Fibroblast of the aortic adventitia (primary cell): ENCODE measurements around the gene CAPNS2. TPM values are rescaled to one million over a fixed set of nuclear protein-coding genes. Genes with fewer than 3 reads are reported as not detected.

Source experiments
- DNase-seq: peaks from one replicate; pipeline ENCODE4 v3.0.0-alpha.2; 2010; ENCODE audit warnings: low read depth
- H3K4me3 ChIP-seq: 2 replicates; pipeline ENCODE4 v1.5.1; 2011; ENCODE audit warnings: low read depth, mild to moderate bottlenecking, control low read depth, low read length, moderate library complexity
- total RNA-seq: library from RNA; depleted of rRNA; stranded (reverse); fragments of >200 nt; gene quantifications from 2 replicates; pipeline ENCODE4 v1.2.3, GENCODE V29; 2012; ENCODE audit warnings: low replicate concordance
- TF ChIP-seq, protein P1 (sequence below): IDR thresholded peaks from 2 replicates; pipeline ENCODE4 v1.5.1; 2011; ENCODE audit warnings: mild to moderate bottlenecking, low read length, control low read depth, inconsistent platforms; ENCODE audit not compliant: insufficient read depth

CAPNS2 gene
- total RNA-seq, 1 donor, result 1.7 TPM

DNA sequence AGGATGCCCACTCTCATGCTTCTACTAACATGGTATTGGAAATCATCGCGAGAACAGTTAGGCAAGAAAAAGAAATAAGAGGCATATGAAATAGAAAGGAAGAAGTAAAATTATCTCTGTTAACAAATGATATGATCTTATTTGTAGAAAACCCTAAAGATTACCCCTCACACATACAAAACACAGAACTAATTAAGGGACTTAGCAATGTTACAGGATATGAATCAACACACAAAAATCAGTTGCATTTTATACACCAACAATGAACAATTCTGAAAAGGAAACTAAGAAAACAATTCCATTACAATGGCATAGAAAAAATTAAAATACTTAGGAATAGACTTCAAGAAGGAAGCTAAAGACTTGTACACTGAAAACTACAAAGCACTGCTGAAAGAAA, 2.7 kb upstream of the CAPNS2 start:
- TF ChIP-seq, protein P1, sequence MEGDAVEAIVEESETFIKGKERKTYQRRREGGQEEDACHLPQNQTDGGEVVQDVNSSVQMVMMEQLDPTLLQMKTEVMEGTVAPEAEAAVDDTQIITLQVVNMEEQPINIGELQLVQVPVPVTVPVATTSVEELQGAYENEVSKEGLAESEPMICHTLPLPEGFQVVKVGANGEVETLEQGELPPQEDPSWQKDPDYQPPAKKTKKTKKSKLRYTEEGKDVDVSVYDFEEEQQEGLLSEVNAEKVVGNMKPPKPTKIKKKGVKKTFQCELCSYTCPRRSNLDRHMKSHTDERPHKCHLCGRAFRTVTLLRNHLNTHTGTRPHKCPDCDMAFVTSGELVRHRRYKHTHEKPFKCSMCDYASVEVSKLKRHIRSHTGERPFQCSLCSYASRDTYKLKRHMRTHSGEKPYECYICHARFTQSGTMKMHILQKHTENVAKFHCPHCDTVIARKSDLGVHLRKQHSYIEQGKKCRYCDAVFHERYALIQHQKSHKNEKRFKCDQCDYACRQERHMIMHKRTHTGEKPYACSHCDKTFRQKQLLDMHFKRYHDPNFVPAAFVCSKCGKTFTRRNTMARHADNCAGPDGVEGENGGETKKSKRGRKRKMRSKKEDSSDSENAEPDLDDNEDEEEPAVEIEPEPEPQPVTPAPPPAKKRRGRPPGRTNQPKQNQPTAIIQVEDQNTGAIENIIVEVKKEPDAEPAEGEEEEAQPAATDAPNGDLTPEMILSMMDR, result no peak
- DNase-seq, result no peak
- H3K4me3 ChIP-seq, result no peak overlapping the region

DNA sequence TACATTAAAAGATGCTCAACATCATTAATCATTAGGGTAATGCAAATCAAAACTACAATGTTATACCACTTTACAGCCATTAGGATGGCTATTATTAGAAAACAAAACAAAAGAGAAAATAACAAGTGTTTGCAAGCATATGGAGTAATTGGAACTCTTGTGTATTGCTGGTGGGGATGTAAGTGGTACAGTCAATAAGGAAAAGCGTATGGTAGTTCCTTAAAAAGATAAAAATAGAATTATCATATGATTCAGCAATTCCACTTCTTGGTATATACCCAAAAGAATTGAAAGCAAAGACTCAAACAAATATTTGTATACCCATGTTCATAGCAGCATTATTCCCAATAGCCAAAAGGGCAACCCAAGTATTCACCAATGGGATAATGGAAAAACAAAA, 1.4 kb upstream of the CAPNS2 start:
- TF ChIP-seq, protein P1, result no peak
- H3K4me3 ChIP-seq, result no peak overlapping the region
- DNase-seq, result no peak

DNA sequence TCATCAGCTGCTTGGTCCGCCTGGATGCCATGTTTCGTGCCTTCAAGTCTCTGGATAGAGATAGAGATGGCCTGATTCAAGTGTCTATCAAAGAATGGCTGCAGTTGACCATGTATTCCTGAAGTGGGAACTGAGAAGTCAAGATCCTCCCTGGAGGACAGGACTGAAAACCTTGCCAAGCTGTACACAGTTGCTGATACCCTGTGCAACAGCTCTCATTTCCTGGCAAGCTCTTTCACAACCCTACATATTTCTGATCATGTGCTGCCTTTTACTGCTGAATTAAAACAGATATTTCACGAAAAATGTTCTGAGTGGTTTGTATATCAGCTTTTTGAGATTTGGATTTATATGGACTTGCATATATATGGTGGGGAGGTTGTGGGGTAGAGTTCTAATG, 898 bp downstream of the CAPNS2 start:
- DNase-seq, result peak; percentile 82

DNA sequence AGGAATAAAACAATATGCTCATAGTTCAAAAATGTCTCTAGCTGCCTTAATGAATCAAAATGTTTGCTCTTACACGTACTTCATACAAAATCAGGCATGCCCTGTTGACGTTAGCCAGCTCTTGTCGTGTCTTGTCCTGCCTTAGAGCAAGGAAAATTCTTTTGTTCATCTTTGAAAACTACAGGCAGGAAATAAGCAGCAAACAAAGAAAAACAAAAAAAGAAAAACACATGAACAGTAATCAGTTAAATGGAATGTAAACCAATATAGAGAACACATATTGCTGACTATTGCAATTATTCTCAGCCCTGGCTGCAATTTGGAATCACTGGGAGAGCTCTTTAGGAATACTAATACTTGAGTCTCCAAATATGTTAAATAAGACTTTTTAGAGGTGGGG, 1.7 kb downstream of the CAPNS2 start:
- no peak for DNase-seq
- TF ChIP-seq, protein P1, result no peak
- H3K4me3 ChIP-seq, result no peak overlapping the region

More for the DNA sequence above, 898 bp downstream of the CAPNS2 start:
- TF ChIP-seq, protein P1, result no peak
- H3K4me3 ChIP-seq, result no peak overlapping the region

DNA sequence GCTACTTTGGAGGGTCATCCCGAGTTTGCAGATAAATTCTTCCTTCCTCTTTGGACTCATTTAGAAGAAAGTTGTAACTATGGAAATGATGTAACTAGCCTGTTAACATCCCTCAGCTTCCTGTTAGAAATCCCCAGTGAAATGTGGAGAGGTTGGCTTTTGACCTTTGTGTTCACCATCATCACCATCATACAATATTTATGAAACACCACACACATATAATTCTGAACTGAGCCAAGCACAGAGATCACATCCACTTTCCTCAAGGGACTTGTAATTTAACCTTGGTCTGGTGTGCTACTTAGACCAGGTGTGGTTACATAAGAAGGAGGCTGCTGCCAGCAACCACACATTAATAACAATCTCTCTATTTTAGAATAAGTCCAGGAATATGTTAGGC, 2.5 kb downstream of the CAPNS2 start:
- no peak overlapping the region for H3K4me3 ChIP-seq
- TF ChIP-seq, protein P1, result no peak
- peak; percentile 83 for DNase-seq

DNA sequence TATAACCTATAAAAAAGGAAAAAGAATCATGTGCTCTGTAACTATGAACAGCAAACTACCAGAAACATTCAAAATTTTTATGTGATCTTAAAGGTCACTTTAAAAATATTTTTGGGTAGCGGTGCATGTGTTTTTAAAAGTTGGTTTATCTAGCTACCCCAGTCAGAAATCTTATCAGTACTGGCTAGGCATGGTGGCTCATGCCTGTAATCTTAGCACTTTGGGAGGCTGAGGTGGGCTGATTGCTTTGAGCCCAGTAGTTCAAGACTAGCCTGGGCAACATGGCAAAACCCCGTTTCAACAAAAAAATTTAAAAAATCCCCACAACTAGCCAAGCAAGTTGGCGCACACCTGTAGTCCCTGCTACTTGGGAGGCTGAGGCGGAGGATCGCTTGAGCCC, 3.7 kb downstream of the CAPNS2 start:
- TF ChIP-seq, protein P1, result no peak
- no peak for DNase-seq
- no peak overlapping the region for H3K4me3 ChIP-seq

DNA sequence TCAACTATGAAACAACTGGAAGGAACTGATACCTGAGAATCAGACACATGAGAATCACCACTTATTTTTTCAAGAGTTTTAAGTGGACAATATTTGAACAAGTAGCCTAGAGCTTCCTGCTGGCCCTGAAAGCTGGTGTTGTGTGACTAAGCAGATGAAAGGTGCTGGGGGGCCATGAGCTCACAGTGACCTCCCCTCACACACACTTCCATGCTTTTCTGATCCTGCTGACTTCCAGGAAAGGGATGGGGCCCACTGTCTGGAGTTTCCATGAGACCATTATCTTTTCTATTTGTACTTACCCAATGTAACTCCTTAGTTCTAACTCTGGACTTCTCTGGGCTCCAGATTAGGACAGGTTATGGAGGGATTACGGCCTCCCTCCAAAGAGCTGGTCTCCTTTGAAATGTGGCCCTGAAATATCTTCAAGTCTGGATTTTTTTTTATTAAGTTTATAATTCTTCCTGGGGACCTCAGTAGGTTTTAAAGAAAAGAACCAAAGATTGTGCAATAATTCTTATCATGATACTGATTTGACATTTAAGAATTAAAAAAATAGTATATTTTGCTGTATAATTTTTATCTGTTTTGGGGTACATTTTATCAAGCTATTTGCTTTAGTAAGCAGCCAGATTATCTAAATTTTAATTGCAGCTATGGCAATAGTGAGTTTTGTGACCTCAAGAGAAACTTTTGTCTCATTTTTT, 4.9 kb downstream of the CAPNS2 start:
- no peak for DNase-seq
- no peak overlapping the region for H3K4me3 ChIP-seq
- TF ChIP-seq, protein P1, result no peak
